Hematopoietic multipotent progenitor cell treated with erythropoietin and hydrocortisone succinate and interleukin-3 and kit ligand, for 4 days (in vitro differentiated cells): ENCODE data around the gene LRRC3.
"Not testable (repeated sequence)": the region's sequence is repeated elsewhere in the genome, so short reads cannot be mapped to it uniquely, and the experiment has no call there.

Experiments used
- DNase-seq: peaks from one replicate; pipeline ENCODE4 v3.0.0-alpha.2; 2015

LRRC3 gene

GRCh38 chr21:44498280-44499210 lies 43.2 kb downstream of the LRRC3 start:
- DNase-seq: no peak

- DNase-seq: no peak
Measured at GRCh38 chr21:44499211-44499560, 43.9 kb downstream of the LRRC3 start.

- DNase-seq: no peak
Measured at GRCh38 chr21:44499631-44500030, 44.3 kb downstream of the LRRC3 start.

GRCh38 chr21:44500111-44500510 lies 44.8 kb downstream of the LRRC3 start:
- no peak for DNase-seq

GRCh38 chr21:44502171-44502958 lies 47.1 kb downstream of the LRRC3 start:
- DNase-seq: no peak

- not testable (repeated sequence) for DNase-seq
Measured at GRCh38 chr21:44503006-44503889, 47.9 kb downstream of the LRRC3 start.

GRCh38 chr21:44503901-44504399 lies 48.6 kb downstream of the LRRC3 start:
- DNase-seq: no peak

GRCh38 chr21:44505673-44506278 lies 50.5 kb downstream of the LRRC3 start:
- DNase-seq: no peak

- DNase-seq: no peak
Measured at GRCh38 chr21:44506279-44507255, 51.3 kb downstream of the LRRC3 start.

- no peak for DNase-seq
Measured at GRCh38 chr21:44507673-44508425, 52.5 kb downstream of the LRRC3 start.

GRCh38 chr21:44508426-44508710 lies 53.1 kb downstream of the LRRC3 start:
- no peak for DNase-seq

GRCh38 chr21:44508711-44509445 lies 53.6 kb downstream of the LRRC3 start:
- DNase-seq: no peak

- DNase-seq: peak; percentile 14
Measured at GRCh38 chr21:44509539-44509938, 54.2 kb downstream of the LRRC3 start.

- DNase-seq: no peak
Measured at GRCh38 chr21:44510109-44510507, 54.8 kb downstream of the LRRC3 start.

- peak; percentile 75 for DNase-seq
Measured at GRCh38 chr21:44510508-44511218, 55.4 kb downstream of the LRRC3 start.

- no peak for DNase-seq
Measured at GRCh38 chr21:44511219-44511937, 56.1 kb downstream of the LRRC3 start.
